Aorta (tissue), 5 donors: ENCODE measurements around the gene NET1. TPM values are rescaled to one million over a fixed set of nuclear protein-coding genes. Genes with fewer than 3 reads are reported as not detected.

Experiments
- ATAC-seq: fragments of 200-7000 bp; cut with Tn5 transposase; one replicate; pipeline ENCODE4 v1.9.1; 2022; ENCODE audit warnings: moderate library complexity; ENCODE audit not compliant: low FRiP score
- DNase-seq, 2 donors: peaks; one replicate each; pipeline ENCODE4 v3.0.0-alpha.2; 2020
- H3K27ac ChIP-seq, 2 donors: one replicate each; pipeline ENCODE4 v1.5.1; 2013; ENCODE audit warnings: low read length in 2 of 2, mild to moderate bottlenecking in 2 of 2, moderate library complexity in 2 of 2, control low read depth in 1 of 2, inconsistent platforms in 1 of 2, low read depth in 1 of 2
- H3K27me3 ChIP-seq, 2 donors: one replicate each; pipeline ENCODE4 v1.6.1; 2013; ENCODE audit warnings: control low read depth in 1 of 2, low read length in 1 of 2, mild to moderate bottlenecking in 1 of 2, moderate library complexity in 1 of 2; ENCODE audit not compliant: insufficient read depth in 2 of 2, control insufficient read depth in 1 of 2
- H3K36me3 ChIP-seq, 2 donors: one replicate each; pipeline ENCODE4 v1.6.1; 2013; ENCODE audit warnings: control low read depth in 1 of 2, low read length in 1 of 2, mild to moderate bottlenecking in 1 of 2; ENCODE audit not compliant: insufficient read depth in 2 of 2, control insufficient read depth in 1 of 2
- H3K4me1 ChIP-seq, 2 donors: one replicate each; pipeline ENCODE4 v1.6.1; 2013; ENCODE audit warnings: low read length in 2 of 2, control low read depth in 1 of 2, mild to moderate bottlenecking in 1 of 2, moderate library complexity in 1 of 2; ENCODE audit not compliant: insufficient read depth in 2 of 2, control insufficient read depth in 1 of 2
- H3K4me3 ChIP-seq, 2 donors: one replicate each; pipeline ENCODE4 v1.5.1; 2013; ENCODE audit warnings: low read length in 2 of 2, control low read depth in 1 of 2, mild to moderate bottlenecking in 1 of 2
- H3K9me3 ChIP-seq: one replicate; pipeline ENCODE4 v1.6.1; 2013; ENCODE audit warnings: mild to moderate bottlenecking, low read length; ENCODE audit not compliant: control insufficient read depth
- WGBS, 2 donors: extraction: QIAGEN DNeasy Blood & Tissue Kit; methylation state at CpG; one replicate each; pipeline ENCODE4 v1.1.7; 2013; 5-methylcytosine and 5-hydroxymethylcytosine counted together
- intact Hi-C, 2 donors: fragments of 100-400 bp; cut with DNase I; formaldehyde crosslinking; loops; one replicate each; pipeline versions ENCODE4 v1.14.2 to v1.15.0; 2022
- long read RNA-seq, 2 donors: library from polyadenylated mRNA; unstranded; transcript quantifications; one replicate each; pipeline ENCODE4 v2.0.0, GENCODE V29; 2020 to 2021
- polyA plus RNA-seq, 2 donors: library from polyadenylated mRNA; stranded (reverse); fragments of 200-250 nt; gene quantifications; one replicate each; pipeline ENCODE4 v1.2.3, GENCODE V29; 2013
- total RNA-seq, 2 donors: library from RNA; stranded (reverse); fragmentation: NEBNext Ultra II Directional; extraction: Animal tissue kit (Norgen Biotek cat#: 25700); gene quantifications; one replicate each; pipeline ENCODE4 v1.2.1, GENCODE V29; 2021
- donor health status: healthy with polysubstance abuse.
- donor health status: Bipolar disorder and iron deficiency.
- donor health status: DM: no; HTN: no; CAD: no.
- donor health status: DM: no; HTN: no; CAD: no.
- donor health status: DM: yes; HTN: yes; CAD: no.

Gene NET1, protein sequence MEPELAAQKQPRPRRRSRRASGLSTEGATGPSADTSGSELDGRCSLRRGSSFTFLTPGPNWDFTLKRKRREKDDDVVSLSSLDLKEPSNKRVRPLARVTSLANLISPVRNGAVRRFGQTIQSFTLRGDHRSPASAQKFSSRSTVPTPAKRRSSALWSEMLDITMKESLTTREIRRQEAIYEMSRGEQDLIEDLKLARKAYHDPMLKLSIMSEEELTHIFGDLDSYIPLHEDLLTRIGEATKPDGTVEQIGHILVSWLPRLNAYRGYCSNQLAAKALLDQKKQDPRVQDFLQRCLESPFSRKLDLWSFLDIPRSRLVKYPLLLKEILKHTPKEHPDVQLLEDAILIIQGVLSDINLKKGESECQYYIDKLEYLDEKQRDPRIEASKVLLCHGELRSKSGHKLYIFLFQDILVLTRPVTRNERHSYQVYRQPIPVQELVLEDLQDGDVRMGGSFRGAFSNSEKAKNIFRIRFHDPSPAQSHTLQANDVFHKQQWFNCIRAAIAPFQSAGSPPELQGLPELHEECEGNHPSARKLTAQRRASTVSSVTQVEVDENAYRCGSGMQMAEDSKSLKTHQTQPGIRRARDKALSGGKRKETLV
- 100 to 1,000 TPM; 266 to 451 TPM for total RNA-seq
- 100 to 1,000 TPM in 1 of 2 donors, 10 to 100 TPM in 1; 76.2 to 240 TPM for polyA plus RNA-seq
- long read RNA-seq, donor 1, transcript NET1-202 (10 exons, 3,253 nt) = major isoform, 171 of 337 reads
- long read RNA-seq, donor 1, transcript NET1-201 (12 exons, 3,402 nt) = minor isoform, 56 of 337 reads
- long read RNA-seq, donor 1, partial matches to known transcripts = 58 of 337 reads
- long read RNA-seq, donor 1, other reads (novel, unspliced or antisense) = 52 of 337 reads
- long read RNA-seq, donor 2, transcript NET1-201 (12 exons, 3,402 nt) = minor isoform, 21 of 103 reads
- long read RNA-seq, donor 2, transcript NET1-202 (10 exons, 3,253 nt) = major isoform, 31 of 103 reads
- long read RNA-seq, donor 2, partial matches to known transcripts = 26 of 103 reads
- long read RNA-seq, donor 2, other reads (novel, unspliced or antisense) = 25 of 103 reads

GRCh38 chr10:5412277-5412941, at the start of gene NET1:
Gene NET1, plus strand, starts transcription at chr10:5412557. Its CDS starts 136 bp downstream, at chr10:5412693.
- intact Hi-C loops = no loop called here
- ATAC-seq (peak; percentile 97), DNase-seq (peak; percentile 93 to 96)
- peak within 1 kb of the TSS; percentile 79 to 89 for H3K4me3 ChIP-seq
- peaks cover 0 to 4% of the 10 kb centered on the region in 2 donors for H3K4me1 ChIP-seq
- no peaks in the 10 kb centered on the region for H3K9me3 ChIP-seq
- no peaks in the 10 kb centered on the region for H3K36me3 ChIP-seq
- H3K27me3 ChIP-seq = no peaks in the 10 kb centered on the region
- WGBS, 2 donors = 1% methylated on average over 45 to 48 of the region's 48 CpGs
- peak within 1 kb of the TSS; percentile 33 to 93 for H3K27ac ChIP-seq

GRCh38 chr10:5362873-5363272, 49.5 kb upstream of the NET1 start:
- no peak for ATAC-seq
- H3K27ac ChIP-seq = no peak overlapping the region
- intact Hi-C loops = no loop called here
- H3K36me3 ChIP-seq = no peaks in the 10 kb centered on the region
- no peak for DNase-seq
- H3K9me3 ChIP-seq = no peaks in the 10 kb centered on the region
- H3K4me3 ChIP-seq = no peak overlapping the region
- H3K27me3 ChIP-seq = no peaks in the 10 kb centered on the region
- H3K4me1 ChIP-seq = no peaks in the 10 kb centered on the region

DNA sequence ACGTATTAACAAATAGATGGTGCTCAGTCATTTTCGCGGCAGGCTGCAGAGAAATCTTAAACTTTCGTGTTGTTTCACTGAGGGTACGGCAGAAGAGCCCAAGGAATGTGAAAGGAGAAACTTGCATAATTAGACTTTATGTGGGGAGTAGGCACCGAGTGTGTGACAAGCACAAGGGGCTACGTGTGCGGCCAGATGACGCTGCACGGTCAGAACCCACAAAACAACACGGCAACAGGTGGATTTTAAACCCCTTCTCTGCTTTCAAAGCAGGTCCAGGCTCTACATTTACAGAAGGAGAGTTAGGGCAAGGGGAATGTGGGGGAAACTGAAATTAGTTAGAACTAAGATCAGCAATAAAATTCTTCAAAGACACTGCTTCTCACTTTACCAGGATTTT, 48.0 kb upstream of the NET1 start:
- 85 to 87% methylated on average over 11 of the region's 11 CpGs for WGBS, 2 donors
- intact Hi-C loops = no loop called here

DNA sequence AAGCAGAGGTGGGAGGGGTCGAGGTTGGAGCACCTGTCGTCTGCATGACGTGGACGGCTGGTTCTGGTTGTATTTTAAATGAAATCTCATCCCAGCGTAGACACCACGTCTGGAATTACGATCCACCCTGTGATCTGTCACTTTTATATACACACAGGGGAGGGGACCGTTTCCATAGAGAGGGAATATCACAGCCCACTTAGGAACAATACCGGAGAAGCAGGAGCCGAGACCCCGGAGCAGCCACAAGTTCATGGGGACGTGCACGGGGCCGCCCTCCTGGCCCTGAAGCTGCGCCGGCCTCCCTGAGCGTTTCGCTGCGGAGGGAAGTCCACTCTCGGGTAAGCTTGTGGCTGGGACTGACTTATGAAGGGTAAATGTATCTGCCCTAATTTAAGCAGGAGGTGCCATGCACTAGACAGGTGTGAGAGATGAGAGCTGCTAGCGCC, 47.4 kb upstream of the NET1 start, which contains the start of gene UCN3:
TSS of gene UCN3 (plus strand) at position 77 of the 449 bp plus-strand sequence. CDS start 8,755 bp downstream, outside the sequence.
- no peaks in the 10 kb centered on the region for H3K9me3 ChIP-seq
- no peak within 1 kb of the TSS for H3K27ac ChIP-seq
- ATAC-seq = no peak
- no peaks in the 10 kb centered on the region for H3K4me1 ChIP-seq
- no peak for DNase-seq
- no peak within 1 kb of the TSS for H3K4me3 ChIP-seq
- WGBS, 2 donors = 65 to 69% methylated on average over 21 of the region's 21 CpGs
- H3K36me3 ChIP-seq = no peaks in the 10 kb centered on the region
- H3K27me3 ChIP-seq = no peaks in the 10 kb centered on the region
- intact Hi-C loops = no loop called here

More for the DNA sequence above, 48.0 kb upstream of the NET1 start:
- Histone ChIP-seq H3K4me3 (no peak overlapping the region), H3K36me3 (no peaks in the 10 kb centered on the region), H3K27ac (no peak overlapping the region), H3K9me3 (no peaks in the 10 kb centered on the region), H3K27me3 (no peaks in the 10 kb centered on the region), H3K4me1 (no peaks in the 10 kb centered on the region)
- no peak for ATAC-seq
- DNase-seq = no peak

GRCh38 chr10:5365928-5366327, 46.4 kb upstream of the NET1 start:
- no peaks in the 10 kb centered on the region for H3K27me3 ChIP-seq
- WGBS, 2 donors = 16 to 20% methylated on average over 5 of the region's 5 CpGs
- H3K36me3 ChIP-seq = no peaks in the 10 kb centered on the region
- no peak overlapping the region for H3K27ac ChIP-seq
- no peaks in the 10 kb centered on the region for H3K9me3 ChIP-seq
- no peak for ATAC-seq
- no peak overlapping the region for H3K4me3 ChIP-seq
- no peak for DNase-seq
- no peaks in the 10 kb centered on the region for H3K4me1 ChIP-seq
- intact Hi-C loops = no loop called here

GRCh38 chr10:5369362-5370158, 42.8 kb upstream of the NET1 start:
- intact Hi-C loops = no loop called here
- Histone ChIP-seq H3K4me1 (no peaks in the 10 kb centered on the region), H3K9me3 (no peaks in the 10 kb centered on the region), H3K4me3 (no peak overlapping the region), H3K27me3 (no peaks in the 10 kb centered on the region), H3K36me3 (no peaks in the 10 kb centered on the region), H3K27ac (no peak overlapping the region)
- WGBS, 2 donors = 51 to 53% methylated on average over 16 of the region's 16 CpGs
- ATAC-seq (no peak), DNase-seq (no peak)

- H3K9me3 ChIP-seq = no peaks in the 10 kb centered on the region
- H3K27ac ChIP-seq = no peak overlapping the region
- intact Hi-C loops = no loop called here
- 76 to 89% methylated on average over 28 of the region's 28 CpGs for WGBS, 2 donors
- no peaks in the 10 kb centered on the region for H3K36me3 ChIP-seq
- DNase-seq = no peak
- ATAC-seq = no peak
- H3K4me3 ChIP-seq = no peak overlapping the region
- H3K4me1 ChIP-seq = no peaks in the 10 kb centered on the region
- no peaks in the 10 kb centered on the region for H3K27me3 ChIP-seq
Observed at GRCh38 chr10:5370493-5371352, 41.6 kb upstream of the NET1 start.
